ENCODE measurements around the gene TMED1.

Gene TMED1

DNA sequence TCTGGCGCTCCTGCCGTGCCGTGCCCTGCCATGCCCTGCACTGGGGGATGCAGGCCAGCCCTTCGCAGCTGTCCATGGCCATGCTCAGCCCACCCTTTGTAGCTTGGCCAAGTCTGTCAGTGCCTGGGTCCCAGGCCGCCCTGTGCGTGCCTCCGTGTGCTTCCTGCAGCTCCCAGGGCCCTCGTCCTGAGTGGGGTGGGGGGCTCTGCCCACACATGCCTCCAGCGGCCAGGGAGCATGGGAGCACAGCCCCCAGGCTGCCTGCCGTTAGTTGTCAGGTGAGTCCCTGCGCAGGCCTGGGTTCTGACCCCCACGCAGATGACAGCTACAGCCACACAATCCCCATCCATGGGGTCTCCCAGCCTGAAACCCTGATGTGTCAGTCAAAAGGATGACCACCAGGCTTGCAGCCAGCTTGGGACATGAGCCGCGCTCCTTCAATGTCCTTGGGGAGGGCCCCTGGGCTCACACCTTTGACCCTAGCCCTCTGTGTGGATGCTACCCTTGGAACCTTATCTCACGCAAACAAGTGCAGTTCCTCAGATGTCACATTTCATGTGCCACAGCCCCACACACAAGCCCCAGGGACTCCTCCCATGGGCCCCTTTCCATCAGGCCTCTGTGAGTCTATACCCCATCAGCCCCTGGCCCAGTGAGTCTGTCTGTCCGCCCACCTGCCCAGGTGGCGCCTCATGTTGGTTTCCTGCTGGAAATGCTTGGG, 24.5 kb downstream of the TMED1 start:
- DNase-seq (ENCODE audit: low read depth): no peak

- no peak for DNase-seq (ENCODE audit: low read depth)
Measured at GRCh38 chr19:10809651-10810285, 26.2 kb downstream of the TMED1 start.

DNA sequence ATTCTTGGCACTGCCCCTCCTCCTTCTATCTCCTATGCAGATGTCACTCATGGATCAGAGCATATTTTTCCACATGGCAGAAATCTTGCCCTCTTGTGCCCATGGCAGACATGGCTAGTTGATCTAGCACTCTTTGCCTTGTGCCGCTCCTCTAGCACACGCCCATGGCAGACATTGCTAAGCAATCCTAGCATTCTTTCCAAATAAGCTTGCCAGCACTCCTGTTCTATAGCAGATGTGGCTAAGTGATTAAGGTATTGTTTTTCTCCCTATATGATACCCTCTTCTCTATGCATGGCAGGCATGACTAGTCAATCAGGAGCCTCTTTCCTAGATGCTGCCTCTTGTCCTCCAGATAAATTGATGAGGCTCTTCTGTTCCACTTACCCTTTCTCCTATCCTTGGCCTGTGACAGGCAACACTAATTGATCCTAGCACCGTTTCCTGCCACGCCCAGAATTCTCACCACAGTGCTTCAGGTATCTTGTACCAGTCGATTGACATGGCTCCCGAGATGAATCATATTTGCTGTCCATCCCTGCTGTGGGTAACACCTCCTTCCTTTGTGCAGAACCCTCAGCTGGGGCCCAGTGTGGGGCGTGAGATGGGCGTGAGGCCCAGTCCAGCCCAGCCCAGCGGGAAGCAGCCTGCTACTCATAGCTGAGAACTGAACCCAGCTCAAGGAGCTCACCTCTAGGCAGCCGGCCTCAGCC, 26.9 kb downstream of the TMED1 start:
- no peak for DNase-seq (ENCODE audit: low read depth)

GRCh38 chr19:10805758-10806247, 30.2 kb downstream of the TMED1 start:
- DNase-seq (ENCODE audit: low read depth): no peak

DNA sequence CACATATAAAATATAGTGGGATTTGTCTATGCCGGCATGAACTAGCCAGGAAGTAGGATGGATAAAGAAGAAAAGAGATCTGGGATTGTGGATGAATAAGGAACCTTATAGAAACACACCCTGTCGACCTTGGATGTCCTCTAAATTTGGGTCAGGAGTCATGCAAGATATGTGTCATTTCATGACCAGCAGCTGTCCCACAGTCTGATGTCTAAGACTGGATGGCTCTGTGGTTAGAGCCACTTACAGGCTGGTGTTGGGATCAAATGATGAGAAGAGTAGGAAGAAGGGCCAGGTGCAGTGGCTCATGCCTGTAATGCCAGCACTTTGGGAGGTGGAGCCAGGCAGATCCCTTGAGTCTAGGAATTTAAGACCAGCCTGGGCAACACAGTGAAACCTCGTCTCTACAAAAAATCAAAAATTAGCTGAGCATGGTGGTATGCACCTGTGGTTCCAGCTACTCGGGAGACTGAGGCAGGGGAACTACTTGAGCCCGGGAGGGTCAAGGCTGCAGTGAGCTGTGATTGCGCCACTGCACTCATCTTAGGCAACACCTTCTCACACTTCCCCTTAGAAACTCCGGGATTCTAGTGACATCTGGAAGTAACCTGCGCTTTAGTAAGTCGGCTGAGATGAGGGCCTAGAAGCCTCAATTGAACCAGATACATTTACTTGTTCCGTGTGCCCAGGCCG, 30.8 kb downstream of the TMED1 start:
- no peak for DNase-seq (ENCODE audit: low read depth)

- no peak for DNase-seq (ENCODE audit: low read depth)
Measured at GRCh38 chr19:10803252-10803651, 32.8 kb downstream of the TMED1 start.

GRCh38 chr19:10802479-10802878, 33.5 kb downstream of the TMED1 start:
- no peak for DNase-seq (ENCODE audit: low read depth)

GRCh38 chr19:10800488-10800887, 35.5 kb downstream of the TMED1 start:
- DNase-seq (ENCODE audit: low read depth): no peak

DNA sequence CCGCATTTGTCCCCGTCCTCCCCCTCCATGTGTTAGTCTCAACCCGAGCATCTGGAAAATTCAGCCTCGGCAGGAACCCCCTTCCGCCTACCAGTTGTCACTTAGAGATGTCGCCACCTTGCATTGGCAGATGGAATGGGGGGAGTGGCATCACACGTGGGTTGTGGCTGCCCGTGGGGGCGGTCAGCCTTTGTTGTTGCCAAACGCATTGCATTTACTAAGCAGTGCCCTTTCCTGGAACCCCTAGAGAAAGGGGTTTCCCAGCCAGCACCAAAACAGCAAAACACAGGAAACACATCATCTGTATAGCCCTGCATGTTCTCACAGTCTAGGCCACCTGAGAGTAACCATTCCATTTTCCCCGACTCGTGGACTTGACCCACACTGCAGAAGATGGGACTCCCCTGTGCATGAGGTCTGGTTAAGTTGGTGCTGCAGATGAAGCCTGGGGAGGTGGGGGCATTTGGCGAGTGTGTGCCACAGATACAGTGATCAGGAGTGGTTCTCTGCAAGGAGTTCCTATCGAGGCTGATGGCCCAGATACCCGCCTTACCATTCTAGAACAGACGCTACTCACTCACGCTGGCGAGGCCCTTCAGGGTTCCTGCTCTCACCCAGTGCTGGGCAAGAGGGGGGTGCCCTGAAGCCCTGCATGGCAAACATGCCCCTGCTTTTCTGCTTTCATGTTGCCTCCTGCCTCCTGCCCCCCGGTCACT, 38.3 kb downstream of the TMED1 start:
- DNase-seq (ENCODE audit: low read depth): peak; percentile 94

GRCh38 chr19:10797078-10797477, 38.9 kb downstream of the TMED1 start:
- DNase-seq (ENCODE audit: low read depth): peak; percentile 64

- DNase-seq (ENCODE audit: low read depth): no peak
Measured at GRCh38 chr19:10796653-10797052, 39.4 kb downstream of the TMED1 start.

GRCh38 chr19:10789866-10790265, 46.1 kb downstream of the TMED1 start:
- no peak for DNase-seq (ENCODE audit: low read depth)

GRCh38 chr19:10788146-10788545, 47.9 kb downstream of the TMED1 start:
- no peak for DNase-seq (ENCODE audit: low read depth)

GRCh38 chr19:10784257-10784656, 51.8 kb downstream of the TMED1 start:
- no peak for DNase-seq (ENCODE audit: low read depth)

- DNase-seq (ENCODE audit: low read depth): no peak
Measured at GRCh38 chr19:10782795-10783194, 53.2 kb downstream of the TMED1 start.

All from activated gamma-delta T cell treated with anti-CD3 and anti-CD28 coated beads, Interleukin-2, amount 50 U/mL, for 16 hours (primary cell).